Testis (tissue), 3 donors: ENCODE results near the gene BDKRB1. TPM values are rescaled to one million over a fixed set of nuclear protein-coding genes. Genes with fewer than 3 reads are reported as not detected.

ENCODE experiments used
- DNase-seq: peaks from one replicate; pipeline ENCODE4 v3.0.0-alpha.2; 2019
- H3K27ac ChIP-seq, 2 donors: fragments of 200-600 bp; sonication (generic); one replicate each; pipeline ENCODE4 v1.5.1; 2019
- H3K27me3 ChIP-seq: fragments of 200-600 bp; sonication (generic); one replicate; pipeline ENCODE4 v1.5.1; 2019
- H3K36me3 ChIP-seq: fragments of 200-600 bp; sonication (generic); one replicate; pipeline ENCODE4 v1.5.1; 2017; ENCODE audit warnings: low read depth; ENCODE audit errors: missing control alignments
- H3K4me1 ChIP-seq: fragments of 200-600 bp; sonication (generic); one replicate; pipeline ENCODE4 v1.5.1; 2019
- H3K4me3 ChIP-seq, 2 donors: fragments of 200-600 bp; sonication (generic); one replicate each; pipeline ENCODE4 v1.5.1; 2017 to 2019
- H3K9me3 ChIP-seq: fragments of 200-600 bp; sonication (generic); one replicate; pipeline ENCODE4 v1.5.1; 2017
- CTCF ChIP-seq, 3 experiments: fragments of 450-650 bp in 2 of 3; fragments of 200-600 bp in 1 of 3; sonication (generic) in 1 of 3; IDR thresholded peaks; one replicate each; pipeline ENCODE4 v1.5.1; 2016 to 2019; ENCODE audit warnings: antibody characterized with exemption in 3 of 3, mild to moderate bottlenecking in 2 of 3, moderate library complexity in 1 of 3
- POLR2A ChIP-seq: fragments of 450-650 bp; IDR thresholded peaks from one replicate; pipeline ENCODE4 v1.6.1; 2017; ENCODE audit warnings: antibody characterized with exemption, mild to moderate bottlenecking, moderate library complexity
- WGBS, 2 donors: methylation state at CpG; one replicate each; pipeline ENCODE4 v1.1.5; 2018; 5-methylcytosine and 5-hydroxymethylcytosine counted together
- intact Hi-C: fragments of 100-400 bp; cut with DNase I; formaldehyde crosslinking; loops from one replicate; pipeline ENCODE4 v1.15.1; 2023; ENCODE audit warnings: low total_unique reads
- polyA plus RNA-seq: library from polyadenylated mRNA; stranded (reverse); fragments of 350-450 nt; fragmentation: Illumina TruSeq; extraction: RNeasy Lipid Tissue Mini Kit (QIAGEN cat#74804); gene quantifications from one replicate; pipeline ENCODE4 v1.2.3, GENCODE V29; 2014; ENCODE audit warnings: low read depth, low replicate concordance; ENCODE audit not compliant: insufficient read depth
- total RNA-seq, 2 donors: library from RNA; depleted of rRNA; stranded (reverse); fragments of >200 nt; gene quantifications; one replicate each; pipeline ENCODE4 v1.2.3, GENCODE V29; 2016

The BDKRB1 gene
- total and polyA plus RNA-seq, 3 donors from 2014 or later, result 3.3 to 4.9 (median 3.4) TPM

DNA sequence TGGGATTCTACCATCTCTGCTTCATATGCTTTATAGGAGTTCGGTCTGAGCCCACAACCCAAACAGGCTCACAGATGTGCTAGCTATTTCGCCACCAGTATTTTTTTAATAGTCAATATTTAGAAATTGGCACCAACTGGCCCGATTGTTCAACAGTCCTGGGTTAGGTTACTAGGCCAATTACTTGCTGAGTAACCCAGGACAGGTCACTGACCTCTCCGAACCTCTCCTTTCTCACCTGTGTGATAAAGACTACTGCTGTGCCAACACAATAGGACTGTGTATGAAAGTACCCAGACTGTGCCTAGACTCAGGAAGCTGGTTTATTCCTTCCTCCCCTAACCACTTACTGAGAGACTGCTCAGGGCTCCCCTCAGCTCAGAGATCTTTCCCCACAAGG is 43.1 kb upstream of the BDKRB1 start:
- Histone ChIP-seq H3K27ac (no peak overlapping the region), H3K27me3 (no peaks in the 10 kb centered on the region), H3K4me3 (no peak overlapping the region), H3K9me3 (no peaks in the 10 kb centered on the region), H3K36me3 (no peaks in the 10 kb centered on the region), H3K4me1 (no peaks in the 10 kb centered on the region)
- WGBS, 2 donors, result 93 to 94% methylated on average over 4 of the region's 4 CpGs
- intact Hi-C loops, result no loop called here
- DNase-seq, result no peak
- no peak for TF ChIP-seq POLR2A
- no peak for TF ChIP-seq CTCF (IDR thresholded peaks at IDR 0.05)

DNA sequence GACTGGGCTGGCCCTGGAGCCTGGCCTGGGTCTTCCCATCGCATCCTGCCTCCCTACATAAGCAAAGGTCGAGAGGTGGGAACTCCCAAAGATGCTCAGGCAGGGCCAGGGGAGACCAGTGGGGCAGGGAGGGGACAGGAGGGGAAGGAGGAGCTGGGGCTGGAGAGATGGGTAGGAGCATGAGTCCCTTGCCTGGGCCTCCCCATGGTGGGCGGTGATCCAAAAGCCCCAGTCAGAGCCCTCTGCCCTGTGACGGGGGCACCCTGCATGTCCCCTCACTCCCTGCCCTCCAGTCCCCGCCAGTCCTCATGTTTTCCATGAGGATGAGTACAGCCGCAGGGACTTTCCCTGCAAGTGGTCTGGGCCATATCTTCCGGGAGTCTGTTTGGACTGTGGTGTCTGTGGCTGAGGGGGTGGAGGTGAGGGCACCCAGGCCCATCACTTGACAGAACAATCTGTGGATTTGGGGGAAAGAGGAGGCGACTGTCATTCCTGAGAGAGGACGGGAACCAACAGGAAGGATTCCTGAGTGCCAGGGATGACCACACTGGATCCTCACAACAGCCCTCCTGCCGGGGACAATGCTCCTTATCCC is 42.0 kb upstream of the BDKRB1 start:
- no peaks in the 10 kb centered on the region for H3K4me1 ChIP-seq
- H3K4me3 ChIP-seq, result no peak overlapping the region
- H3K27ac ChIP-seq, result no peak overlapping the region
- no peak for DNase-seq
- intact Hi-C loops, result no loop called here
- TF ChIP-seq CTCF (IDR thresholded peaks at IDR 0.05) (no peak), POLR2A (no peak)
- 78 to 88% methylated on average over 8 to 10 of the region's 10 CpGs for WGBS, 2 donors
- no peaks in the 10 kb centered on the region for H3K27me3 ChIP-seq
- H3K36me3 ChIP-seq, result no peaks in the 10 kb centered on the region
- no peaks in the 10 kb centered on the region for H3K9me3 ChIP-seq

- intact Hi-C loops, result no loop called here
- Histone ChIP-seq H3K36me3 (no peaks in the 10 kb centered on the region), H3K4me3 (no peak overlapping the region), H3K4me1 (no peaks in the 10 kb centered on the region), H3K27ac (no peak overlapping the region), H3K27me3 (no peaks in the 10 kb centered on the region), H3K9me3 (no peaks in the 10 kb centered on the region)
- WGBS, 2 donors, result 79 to 86% methylated on average over 4 of the region's 4 CpGs
- TF ChIP-seq CTCF (IDR thresholded peaks at IDR 0.05) (no peak), POLR2A (no peak)
- DNase-seq, result no peak
Measured at GRCh38 chr14:96214793-96215192, 41.2 kb upstream of the BDKRB1 start.

- no peak overlapping the region for H3K27ac ChIP-seq
- intact Hi-C loops, result no loop called here
- no peak for TF ChIP-seq CTCF (IDR thresholded peaks at IDR 0.05)
- TF ChIP-seq POLR2A, result no peak
- H3K36me3 ChIP-seq, result no peaks in the 10 kb centered on the region
- no peaks in the 10 kb centered on the region for H3K9me3 ChIP-seq
- no peaks in the 10 kb centered on the region for H3K4me1 ChIP-seq
- DNase-seq, result no peak
- no peaks in the 10 kb centered on the region for H3K27me3 ChIP-seq
- 56 to 64% methylated on average over 5 to 7 of the region's 7 CpGs for WGBS, 2 donors
- no peak overlapping the region for H3K4me3 ChIP-seq
Measured at GRCh38 chr14:96215452-96216244, 40.4 kb upstream of the BDKRB1 start.
